IPS-NIHi7 (cell line): ENCODE results near the gene GABBR2.
A peak's percentile ranks its signal among the peaks of the same experiment; 100 is the strongest.

Experiments used
- DNase-seq: peaks from one replicate; pipeline ENCODE4 v3.0.0; 2012; ENCODE audit warnings: mixed read lengths; ENCODE audit errors: extremely low spot score

GABBR2 gene

GRCh38 chr9:98708933-98709911 lies at the start of gene GABBR2:
GABBR2 (minus strand) TSS chr9:98708935; CDS start chr9:98708737, 198 bp downstream.
- peak; percentile 50 for DNase-seq

- peak; percentile 52 for DNase-seq
Measured at GRCh38 chr9:98755006-98755618, 46.4 kb upstream of the GABBR2 start.

- DNase-seq = no peak
Measured at GRCh38 chr9:98751210-98751609, 42.5 kb upstream of the GABBR2 start.

GRCh38 chr9:98750364-98751060 lies 41.8 kb upstream of the GABBR2 start:
- DNase-seq = no peak

GRCh38 chr9:98747476-98747875 lies 38.7 kb upstream of the GABBR2 start:
- DNase-seq = no peak

GRCh38 chr9:98745470-98745869 lies 36.7 kb upstream of the GABBR2 start:
- DNase-seq = no peak

- no peak for DNase-seq
Measured at GRCh38 chr9:98743818-98744611, 35.3 kb upstream of the GABBR2 start.

- no peak for DNase-seq
Measured at GRCh38 chr9:98743329-98743728, 34.6 kb upstream of the GABBR2 start.

- DNase-seq = no peak
Measured at GRCh38 chr9:98742325-98743280, 33.9 kb upstream of the GABBR2 start.

GRCh38 chr9:98740226-98740881 lies 31.6 kb upstream of the GABBR2 start:
- DNase-seq = no peak

GRCh38 chr9:98738741-98739140 lies 30.0 kb upstream of the GABBR2 start:
- no peak for DNase-seq

- no peak for DNase-seq
Measured at GRCh38 chr9:98736226-98736625, 27.5 kb upstream of the GABBR2 start.

GRCh38 chr9:98732801-98733200 lies 24.1 kb upstream of the GABBR2 start:
- DNase-seq = no peak

GRCh38 chr9:98732091-98732490 lies 23.4 kb upstream of the GABBR2 start:
- DNase-seq = no peak

GRCh38 chr9:98730871-98731270 lies 22.1 kb upstream of the GABBR2 start:
- DNase-seq = no peak

GRCh38 chr9:98728500-98728899 lies 19.8 kb upstream of the GABBR2 start:
- DNase-seq = no peak

GRCh38 chr9:98727428-98727827 lies 18.7 kb upstream of the GABBR2 start:
- no peak for DNase-seq

- no peak for DNase-seq
Measured at GRCh38 chr9:98726735-98727134, 18.0 kb upstream of the GABBR2 start.

- no peak for DNase-seq
Measured at GRCh38 chr9:98724810-98725530, 16.2 kb upstream of the GABBR2 start.
